GM23338 (cell line): ENCODE results near the gene GNAT2. TPM values are rescaled to one million over a fixed set of nuclear protein-coding genes. Genes with fewer than 3 reads are reported as not detected.

Experiments
- ATAC-seq: fragments of 200-7000 bp; cut with Tn5 transposase; 3 replicates; pipeline ENCODE4 v1.9.1; 2020
- DNase-seq: peaks from one replicate; pipeline ENCODE4 v3.0.0-alpha.2; 2015; ENCODE audit warnings: low spot score
- H2AFZ ChIP-seq: fragments of 200-600 bp; sonication (generic); 2 replicates; pipeline ENCODE4 v1.8.0; 2016; ENCODE audit warnings: antibody characterized with exemption, mild to moderate bottlenecking, moderate library complexity
- H3F3A ChIP-seq: fragments of 200-600 bp; sonication (generic); replicated peaks from 2 replicates; pipeline ENCODE4 v1.8.0; 2017; ENCODE audit warnings: antibody characterized with exemption, mixed run types, low read depth
- H3K27ac ChIP-seq: fragments of 200-600 bp; sonication (generic); 2 replicates; pipeline ENCODE4 v1.6.1; 2016; ENCODE audit warnings: low read depth
- H3K27me3 ChIP-seq: fragments of 200-600 bp; sonication (generic); 2 replicates; pipeline ENCODE4 v1.8.0; 2016; ENCODE audit warnings: mild to moderate bottlenecking, mixed run types, moderate library complexity; ENCODE audit not compliant: insufficient read depth
- H3K36me3 ChIP-seq: fragments of 200-600 bp; sonication (generic); 2 replicates; pipeline ENCODE4 v1.8.0; 2016; ENCODE audit warnings: mild to moderate bottlenecking; ENCODE audit not compliant: insufficient read depth
- H3K4me1 ChIP-seq: fragments of 200-600 bp; sonication (generic); 2 replicates; pipeline ENCODE4 v1.8.0; 2016; ENCODE audit warnings: mild to moderate bottlenecking, moderate library complexity; ENCODE audit not compliant: insufficient read depth
- H3K4me2 ChIP-seq: fragments of 200-600 bp; sonication (generic); 2 replicates; pipeline ENCODE4 v1.7.1; 2017; ENCODE audit warnings: mixed run types
- H3K4me3 ChIP-seq: fragments of 200-600 bp; sonication (generic); 2 replicates; pipeline ENCODE4 v1.6.1; 2016; ENCODE audit warnings: mixed run types
- H3K79me2 ChIP-seq: fragments of 200-600 bp; sonication (generic); replicated peaks from 2 replicates; pipeline ENCODE4 v1.8.0; 2017; ENCODE audit warnings: mild to moderate bottlenecking; ENCODE audit not compliant: insufficient read depth
- H3K9me2 ChIP-seq: fragments of 200-600 bp; sonication (generic); 2 replicates; pipeline ENCODE4 v1.8.0; 2017; ENCODE audit not compliant: insufficient read depth
- H4K20me1 ChIP-seq: fragments of 200-600 bp; sonication (generic); replicated peaks from 2 replicates; pipeline ENCODE4 v1.8.0; 2017; ENCODE audit warnings: mild to moderate bottlenecking; ENCODE audit not compliant: insufficient read depth
- H3K27ac Mint-ChIP-seq: 2 replicates; pipeline ENCODE4 v1.8.0; 2020; ENCODE audit warnings: inconsistent platforms, mild to moderate bottlenecking, moderate library complexity, mixed read lengths
- H3K27me3 Mint-ChIP-seq: 3 replicates; pipeline ENCODE4 v1.8.0; 2022; ENCODE audit warnings: low read depth, mild to moderate bottlenecking, moderate library complexity, mixed read lengths, inconsistent platforms; ENCODE audit not compliant: insufficient read depth, poor library complexity
- H3K36me3 Mint-ChIP-seq: 3 replicates; pipeline ENCODE4 v1.8.0; 2021; ENCODE audit warnings: low read depth, mild to moderate bottlenecking, inconsistent platforms, moderate library complexity, mixed read lengths
- H3K4me1 Mint-ChIP-seq: 3 replicates; pipeline ENCODE4 v1.8.0; 2020; ENCODE audit warnings: mild to moderate bottlenecking, inconsistent platforms, mixed read lengths
- H3K4me3 Mint-ChIP-seq: 3 replicates; pipeline ENCODE4 v1.8.0; 2021; ENCODE audit warnings: moderate library complexity, mild to moderate bottlenecking, inconsistent platforms, mixed read lengths
- H3K9me3 Mint-ChIP-seq: 3 replicates; pipeline ENCODE4 v1.8.0; 2020; ENCODE audit warnings: moderate library complexity, mild to moderate bottlenecking, inconsistent platforms, mixed read lengths
- CREB1 ChIP-seq: fragments of 250-450 bp; sonication (Bioruptor Pico); IDR thresholded peaks from 2 replicates; pipeline ENCODE4 v1.5.0; 2020; ENCODE audit warnings: low read depth, mild to moderate bottlenecking, moderate library complexity
- EZH2 ChIP-seq: fragments of 200-600 bp; sonication (generic); IDR thresholded peaks from one replicate; pipeline ENCODE4 v1.8.0; 2017; ENCODE audit warnings: antibody characterized with exemption, mild to moderate bottlenecking, low read depth; ENCODE audit not compliant: unreplicated experiment
- EZH2phosphoT487 ChIP-seq: fragments of 200-600 bp; sonication (generic); IDR thresholded peaks from one replicate; pipeline ENCODE4 v1.8.1; 2018; ENCODE audit warnings: antibody characterized with exemption; ENCODE audit not compliant: unreplicated experiment
- JUNB ChIP-seq: IDR thresholded peaks from one replicate; pipeline ENCODE4 v1.6.1; 2016; ENCODE audit warnings: antibody characterized with exemption; ENCODE audit not compliant: unreplicated experiment
- POLR2AphosphoS5 ChIP-seq: IDR thresholded peaks from 2 replicates; pipeline ENCODE4 v1.6.1; 2016; ENCODE audit warnings: antibody characterized with exemption, low read depth
- REST ChIP-seq: IDR thresholded peaks from one replicate; pipeline ENCODE4 v1.6.1; 2018; ENCODE audit warnings: antibody characterized with exemption; ENCODE audit not compliant: unreplicated experiment
- STAT1 ChIP-seq: IDR thresholded peaks from one replicate; pipeline ENCODE4 v1.6.1; 2016; ENCODE audit warnings: antibody characterized with exemption; ENCODE audit not compliant: unreplicated experiment
- ZNF114 ChIP-seq: fragments of 250-450 bp; sonication (Bioruptor Pico); IDR thresholded peaks from 2 replicates; pipeline ENCODE4 v1.5.0; 2020; ENCODE audit warnings: mild to moderate bottlenecking, moderate library complexity
- ZNF331 ChIP-seq: fragments of 250-450 bp; sonication (Bioruptor Pico); IDR thresholded peaks from 2 replicates; pipeline ENCODE4 v1.5.0; 2020; ENCODE audit warnings: low read depth, mild to moderate bottlenecking, moderate library complexity
- ZNF462 ChIP-seq: fragments of 250-450 bp; sonication (Bioruptor Pico); IDR thresholded peaks from 2 replicates; pipeline ENCODE4 v1.5.0; 2020; ENCODE audit warnings: mild to moderate bottlenecking, moderate library complexity
- polyA plus RNA-seq: library from polyadenylated mRNA; unstranded; fragments of >200 nt; fragmentation: Nextera tagmentation; extraction: Ambion mirVana; gene quantifications from 2 replicates; pipeline ENCODE4 v1.2.1, GENCODE V29; 2016
- total RNA-seq: library from RNA; depleted of rRNA; stranded (reverse); fragments of >200 nt; shearing (Covaris generic); gene quantifications from 2 replicates; pipeline ENCODE4 v1.2.3, GENCODE V29; 2014

The GNAT2 gene
- total and polyA plus RNA-seq, 2 experiments from 2014 or later = 0.21 TPM; not detected in 1

- Mint-ChIP-seq H3K27ac (no peak overlapping the region), H3K36me3 (no peaks in the 10 kb centered on the region), H3K4me3 (no peak overlapping the region), H3K9me3 (no peaks in the 10 kb centered on the region), H3K4me1 (peaks cover 3% of the 10 kb centered on the region), H3K27me3 (peaks cover 7% of the 10 kb centered on the region)
- Histone ChIP-seq H3K27ac (no peak overlapping the region), H3K4me1 (no peaks in the 10 kb centered on the region), H3K79me2 (no peaks in the 10 kb centered on the region), H3K4me2 (no peak overlapping the region), H2AFZ (no peak overlapping the region), H4K20me1 (no peaks in the 10 kb centered on the region; the same call in 1 of the 2 replicates), H3F3A (0 out of 2 replicates have a peak, but pooled peaks cover 6% of the 10 kb centered on the region), H3K9me2 (no peaks in the 10 kb centered on the region), H3K36me3 (no peaks in the 10 kb centered on the region), H3K27me3 (no peaks in the 10 kb centered on the region), H3K4me3 (no peak overlapping the region)
- TF ChIP-seq ZNF462 (no peak), ZNF114 (CRISPR knock-in tag) (no peak), STAT1 (no peak), EZH2 (no peak), CREB1 (CRISPR knock-in tag) (no peak), POLR2AphosphoS5 (no peak), REST (no peak), JUNB (no peak), EZH2phosphoT487 (no peak), ZNF331 (CRISPR knock-in tag) (no peak)
- no peak for DNase-seq
- no peak for ATAC-seq
Measured at GRCh38 chr1:109644670-109645069, 25.3 kb upstream of the GNAT2 start.
